ENCODE data around the gene RND2.

RND2 gene

DNA sequence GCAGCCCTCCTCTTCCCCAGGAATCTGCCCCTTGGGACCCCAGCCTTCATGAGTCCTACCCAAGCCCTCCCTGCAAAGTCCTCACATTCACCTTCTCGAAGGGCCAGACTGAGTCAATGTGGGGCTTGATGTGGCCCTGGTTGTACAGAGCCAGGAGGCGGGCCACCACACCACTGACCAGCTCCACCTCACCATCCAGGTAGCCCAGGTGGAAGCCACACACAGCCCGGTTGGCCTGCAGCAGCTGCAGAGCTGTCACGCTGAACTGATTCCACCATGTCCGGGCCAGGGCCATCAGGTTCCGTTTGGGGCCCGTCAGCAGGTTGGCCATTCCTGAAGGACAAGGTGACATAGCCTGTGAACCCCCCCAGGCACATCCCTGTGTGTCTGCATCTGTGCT, 8.8 kb upstream of the RND2 start:
- no peak for DNase-seq (ENCODE audit: low read depth)
- TF ChIP-seq, protein P1, sequence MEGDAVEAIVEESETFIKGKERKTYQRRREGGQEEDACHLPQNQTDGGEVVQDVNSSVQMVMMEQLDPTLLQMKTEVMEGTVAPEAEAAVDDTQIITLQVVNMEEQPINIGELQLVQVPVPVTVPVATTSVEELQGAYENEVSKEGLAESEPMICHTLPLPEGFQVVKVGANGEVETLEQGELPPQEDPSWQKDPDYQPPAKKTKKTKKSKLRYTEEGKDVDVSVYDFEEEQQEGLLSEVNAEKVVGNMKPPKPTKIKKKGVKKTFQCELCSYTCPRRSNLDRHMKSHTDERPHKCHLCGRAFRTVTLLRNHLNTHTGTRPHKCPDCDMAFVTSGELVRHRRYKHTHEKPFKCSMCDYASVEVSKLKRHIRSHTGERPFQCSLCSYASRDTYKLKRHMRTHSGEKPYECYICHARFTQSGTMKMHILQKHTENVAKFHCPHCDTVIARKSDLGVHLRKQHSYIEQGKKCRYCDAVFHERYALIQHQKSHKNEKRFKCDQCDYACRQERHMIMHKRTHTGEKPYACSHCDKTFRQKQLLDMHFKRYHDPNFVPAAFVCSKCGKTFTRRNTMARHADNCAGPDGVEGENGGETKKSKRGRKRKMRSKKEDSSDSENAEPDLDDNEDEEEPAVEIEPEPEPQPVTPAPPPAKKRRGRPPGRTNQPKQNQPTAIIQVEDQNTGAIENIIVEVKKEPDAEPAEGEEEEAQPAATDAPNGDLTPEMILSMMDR (IDR thresholded peaks at IDR 0.05; ENCODE audit: low read depth, low read length, missing control alignments): no peak
- in situ Hi-C loops (cut with HindIII; ENCODE audit: low sequenced_read_pairs): loop anchor here (5.0 kb wide), 1 partner anchor 39 kb away; no protein-coding TSS in a partner anchor
- H3K4me3 ChIP-seq (ENCODE audit: low read depth, low read length): no peak overlapping the region

DNA sequence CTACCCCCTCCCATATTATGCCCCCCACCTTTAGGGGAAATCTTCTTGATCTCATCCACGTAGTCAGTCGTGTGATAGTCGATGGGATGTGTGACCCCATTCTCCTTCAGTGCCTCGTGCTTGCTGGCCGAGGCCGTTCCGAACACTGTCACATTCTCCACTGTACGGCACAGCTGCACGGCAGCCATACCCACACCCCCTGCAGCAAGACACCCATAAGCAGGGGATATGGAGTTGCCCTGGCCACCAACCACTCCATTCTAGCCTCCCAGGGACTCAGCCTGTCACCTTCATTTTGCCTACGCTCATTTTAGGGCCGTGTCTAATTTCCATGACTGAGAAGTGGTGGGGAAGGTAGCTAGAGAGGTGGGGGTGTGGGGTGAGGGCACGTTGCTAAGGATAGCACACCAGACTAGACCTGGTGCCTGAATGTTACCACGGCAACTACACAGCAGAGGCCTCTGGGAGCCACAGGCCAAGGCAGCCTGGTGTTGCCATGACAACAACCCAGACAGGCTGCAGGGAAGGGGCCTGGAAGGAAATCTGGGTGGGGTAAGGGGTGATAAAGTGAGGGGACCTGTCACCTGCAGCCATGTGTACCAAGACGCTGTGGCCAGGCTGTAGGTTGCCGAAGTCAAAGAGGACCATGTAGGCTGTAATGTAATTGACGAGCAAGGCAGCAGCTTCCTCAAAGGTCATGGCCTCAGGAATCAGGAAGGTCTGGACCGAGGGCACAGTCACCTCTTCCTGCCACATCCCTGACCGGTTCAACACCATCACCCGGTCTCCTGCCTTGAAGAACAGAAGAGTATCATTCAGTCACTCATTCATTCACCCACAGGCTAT, 6.8 kb upstream of the RND2 start:
- no peak for DNase-seq (ENCODE audit: low read depth)
- in situ Hi-C loops (cut with HindIII; ENCODE audit: low sequenced_read_pairs): loop anchor here (5.0 kb wide), 1 partner anchor 41 kb away; no protein-coding TSS in a partner anchor
- TF ChIP-seq, protein P1 (IDR thresholded peaks at IDR 0.05; ENCODE audit: low read depth, low read length, missing control alignments): no peak
- H3K4me3 ChIP-seq (ENCODE audit: low read depth, low read length): no peak overlapping the region

GRCh38 chr17:43018932-43019331, 6.1 kb upstream of the RND2 start:
- TF ChIP-seq, protein P1 (IDR thresholded peaks at IDR 0.05; ENCODE audit: low read depth, low read length, missing control alignments): no peak
- no peak overlapping the region for H3K4me3 ChIP-seq (ENCODE audit: low read depth, low read length)
- DNase-seq (ENCODE audit: low read depth): no peak
- in situ Hi-C loops (cut with HindIII; ENCODE audit: low sequenced_read_pairs): loop anchor here (5.0 kb wide), 1 partner anchor 42 kb away; no protein-coding TSS in a partner anchor

DNA sequence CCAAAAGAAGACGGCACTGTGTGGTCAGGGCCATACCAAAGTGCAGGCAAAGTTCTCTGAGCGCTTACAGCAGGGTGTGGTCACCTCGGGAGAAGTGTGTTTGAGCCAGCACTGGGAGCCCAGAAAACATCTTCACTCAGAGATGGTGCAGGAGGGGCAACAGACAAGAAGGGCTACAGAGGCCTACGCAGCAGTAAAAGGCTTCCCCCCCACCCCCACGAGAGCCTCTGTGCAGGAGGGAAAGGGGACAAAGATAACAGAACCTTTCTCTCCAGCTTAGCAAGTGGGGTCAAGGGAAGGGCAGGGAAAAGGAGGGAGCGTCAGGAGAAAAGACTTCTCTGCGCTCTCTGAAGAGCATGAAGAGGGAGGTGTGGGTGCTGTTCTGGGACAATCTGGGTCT, 5.6 kb upstream of the RND2 start:
- in situ Hi-C loops (cut with HindIII; ENCODE audit: low sequenced_read_pairs): loop anchor here (5.0 kb wide), 1 partner anchor 42 kb away; no protein-coding TSS in a partner anchor
- H3K4me3 ChIP-seq (ENCODE audit: low read depth, low read length): no peak overlapping the region
- TF ChIP-seq, protein P1 (IDR thresholded peaks at IDR 0.05; ENCODE audit: low read depth, low read length, missing control alignments): no peak
- DNase-seq (ENCODE audit: low read depth): no peak

DNA sequence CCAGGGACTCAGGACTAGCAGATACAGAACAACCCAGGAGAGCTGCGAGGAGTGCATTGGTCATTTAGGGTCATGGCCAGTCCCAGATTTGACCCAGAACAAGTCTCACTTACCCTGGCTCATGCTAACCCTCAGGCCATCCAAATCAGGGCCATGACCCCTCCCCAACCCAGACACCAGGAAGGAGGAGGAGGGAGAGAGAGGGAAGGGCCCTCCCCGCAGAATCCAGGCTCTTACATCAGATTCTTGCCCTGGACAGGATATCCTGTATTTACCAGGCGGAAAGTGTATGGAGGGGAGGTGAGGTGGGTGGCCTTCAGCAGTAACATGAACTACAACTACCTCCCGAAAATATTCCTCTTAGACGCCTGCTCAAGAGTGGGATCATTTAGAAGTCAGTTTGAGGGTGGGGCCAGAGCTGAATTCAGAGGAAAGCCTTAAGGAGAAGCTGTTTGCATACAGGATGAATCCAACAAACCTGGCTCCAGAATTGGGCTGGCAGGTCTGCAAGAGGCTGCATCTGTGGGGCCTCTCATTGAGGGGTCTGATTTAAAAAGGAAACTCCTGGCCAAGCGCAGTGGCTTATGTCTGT, 4.9 kb upstream of the RND2 start:
- TF ChIP-seq, protein P1 (IDR thresholded peaks at IDR 0.05; ENCODE audit: low read depth, low read length, missing control alignments): no peak
- DNase-seq (ENCODE audit: low read depth): no peak
- in situ Hi-C loops (cut with HindIII; ENCODE audit: low sequenced_read_pairs): no loop called here
- H3K4me3 ChIP-seq (ENCODE audit: low read depth, low read length): peak overlapping the region; percentile 97

- in situ Hi-C loops (cut with HindIII; ENCODE audit: low sequenced_read_pairs): no loop called here
- H3K4me3 ChIP-seq (ENCODE audit: low read depth, low read length): peak overlapping the region; percentile 97
- DNase-seq (ENCODE audit: low read depth): no peak
- TF ChIP-seq, protein P1 (IDR thresholded peaks at IDR 0.05; ENCODE audit: low read depth, low read length, missing control alignments): no peak
Observed at GRCh38 chr17:43020789-43021740, 4.0 kb upstream of the RND2 start.

All from astrocyte of the cerebellum (primary cell).